ENCODE data around the gene OR12D3. TPM values are rescaled to one million over a fixed set of nuclear protein-coding genes. Genes with fewer than 3 reads are reported as not detected.
"Not testable (repeated sequence)": the region's sequence is repeated elsewhere in the genome, so short reads cannot be mapped to it uniquely, and the experiment has no call there.

Gene OR12D3
- total RNA-seq, 1 experiment from 2014 or later: not detected

DNA sequence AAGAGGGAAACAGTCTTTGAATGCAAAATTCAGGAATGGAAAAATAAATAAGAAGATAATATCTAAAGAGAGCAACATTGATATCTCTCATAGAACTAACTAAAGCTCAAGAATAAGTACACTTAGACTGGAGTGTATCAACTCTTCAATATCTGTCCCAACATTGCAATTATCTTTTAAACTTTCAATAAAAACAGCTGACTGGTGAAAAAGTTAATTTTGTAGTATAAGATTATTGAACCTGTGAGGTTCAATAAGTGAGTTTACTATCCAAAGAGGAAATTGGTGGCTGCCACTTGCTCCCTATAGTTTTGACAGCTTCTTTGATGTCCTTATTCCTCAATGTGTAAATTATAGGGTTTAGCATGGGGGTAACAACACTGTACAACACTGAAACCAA lies 20.1 kb downstream of the OR12D3 start:
- peaks cover 17% of the 10 kb centered on the region for H3K9me3 Mint-ChIP-seq
- ChIA-PET POLR2A (no interaction called here), CTCF (no interaction called here)
- no peak overlapping the region for H3K4me3 Mint-ChIP-seq
- no peak for TF ChIP-seq EMX1 (CRISPR knock-in tag; IDR thresholded peaks at IDR 0.05)
- no peak for TF ChIP-seq ZBTB21 (CRISPR knock-in tag; IDR thresholded peaks at IDR 0.05; ENCODE audit: borderline replicate concordance)
- TF ChIP-seq NFYB (CRISPR knock-in tag; conservative IDR thresholded peaks at IDR 0.05; ENCODE audit: low read depth): no peak
- TF ChIP-seq, protein P1, sequence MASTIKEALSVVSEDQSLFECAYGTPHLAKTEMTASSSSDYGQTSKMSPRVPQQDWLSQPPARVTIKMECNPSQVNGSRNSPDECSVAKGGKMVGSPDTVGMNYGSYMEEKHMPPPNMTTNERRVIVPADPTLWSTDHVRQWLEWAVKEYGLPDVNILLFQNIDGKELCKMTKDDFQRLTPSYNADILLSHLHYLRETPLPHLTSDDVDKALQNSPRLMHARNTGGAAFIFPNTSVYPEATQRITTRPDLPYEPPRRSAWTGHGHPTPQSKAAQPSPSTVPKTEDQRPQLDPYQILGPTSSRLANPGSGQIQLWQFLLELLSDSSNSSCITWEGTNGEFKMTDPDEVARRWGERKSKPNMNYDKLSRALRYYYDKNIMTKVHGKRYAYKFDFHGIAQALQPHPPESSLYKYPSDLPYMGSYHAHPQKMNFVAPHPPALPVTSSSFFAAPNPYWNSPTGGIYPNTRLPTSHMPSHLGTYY (CRISPR knock-in tag; IDR thresholded peaks at IDR 0.05): no peak
- TF ChIP-seq, protein P2, sequence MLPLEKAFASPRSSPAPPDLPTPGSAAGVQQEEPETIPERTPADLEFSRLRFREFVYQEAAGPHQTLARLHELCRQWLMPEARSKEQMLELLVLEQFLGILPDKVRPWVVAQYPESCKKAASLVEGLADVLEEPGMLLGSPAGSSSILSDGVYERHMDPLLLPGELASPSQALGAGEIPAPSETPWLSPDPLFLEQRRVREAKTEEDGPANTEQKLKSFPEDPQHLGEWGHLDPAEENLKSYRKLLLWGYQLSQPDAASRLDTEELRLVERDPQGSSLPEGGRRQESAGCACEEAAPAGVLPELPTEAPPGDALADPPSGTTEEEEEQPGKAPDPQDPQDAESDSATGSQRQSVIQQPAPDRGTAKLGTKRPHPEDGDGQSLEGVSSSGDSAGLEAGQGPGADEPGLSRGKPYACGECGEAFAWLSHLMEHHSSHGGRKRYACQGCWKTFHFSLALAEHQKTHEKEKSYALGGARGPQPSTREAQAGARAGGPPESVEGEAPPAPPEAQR (CRISPR knock-in tag; IDR thresholded peaks at IDR 0.05): no peak
- no peak for TF ChIP-seq MYBL2 (CRISPR knock-in tag; IDR thresholded peaks at IDR 0.05)
- no peak for TF ChIP-seq GABPB1 (CRISPR knock-in tag; IDR thresholded peaks at IDR 0.05)
- no peak for TF ChIP-seq FOXK1 (CRISPR knock-in tag; IDR thresholded peaks at IDR 0.05)
- TF ChIP-seq E2F4 (CRISPR knock-in tag; IDR thresholded peaks at IDR 0.05; ENCODE audit: borderline replicate concordance, low read depth): no peak
- TF ChIP-seq, protein P3, sequence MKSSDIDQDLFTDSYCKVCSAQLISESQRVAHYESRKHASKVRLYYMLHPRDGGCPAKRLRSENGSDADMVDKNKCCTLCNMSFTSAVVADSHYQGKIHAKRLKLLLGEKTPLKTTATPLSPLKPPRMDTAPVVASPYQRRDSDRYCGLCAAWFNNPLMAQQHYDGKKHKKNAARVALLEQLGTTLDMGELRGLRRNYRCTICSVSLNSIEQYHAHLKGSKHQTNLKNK (CRISPR knock-in tag; IDR thresholded peaks at IDR 0.05): no peak
- TF ChIP-seq ZNF416 (CRISPR knock-in tag; IDR thresholded peaks at IDR 0.05): no peak
- TF ChIP-seq IRF1 (CRISPR knock-in tag; IDR thresholded peaks at IDR 0.05): no peak
- no peak for TF ChIP-seq PRRX2 (CRISPR knock-in tag; IDR thresholded peaks at IDR 0.05)
- no peak for TF ChIP-seq TCF7 (CRISPR knock-in tag; IDR thresholded peaks at IDR 0.05; ENCODE audit: low read depth)
- TF ChIP-seq ZNF532 (CRISPR knock-in tag; IDR thresholded peaks at IDR 0.05; ENCODE audit: borderline replicate concordance): no peak
- no peak for TF ChIP-seq STAT6 (CRISPR knock-in tag; conservative IDR thresholded peaks at IDR 0.05; ENCODE audit: low read depth)
- H3K27ac Mint-ChIP-seq: no peak overlapping the region
- peaks cover 3% of the 10 kb centered on the region for H3K27me3 Mint-ChIP-seq (ENCODE audit: low read depth)
- peaks cover 9% of the 10 kb centered on the region for H3K4me1 Mint-ChIP-seq
- DNase-seq (ENCODE audit: low spot score): no peak
- H3K36me3 Mint-ChIP-seq: no peaks in the 10 kb centered on the region
- no peak for ATAC-seq

DNA sequence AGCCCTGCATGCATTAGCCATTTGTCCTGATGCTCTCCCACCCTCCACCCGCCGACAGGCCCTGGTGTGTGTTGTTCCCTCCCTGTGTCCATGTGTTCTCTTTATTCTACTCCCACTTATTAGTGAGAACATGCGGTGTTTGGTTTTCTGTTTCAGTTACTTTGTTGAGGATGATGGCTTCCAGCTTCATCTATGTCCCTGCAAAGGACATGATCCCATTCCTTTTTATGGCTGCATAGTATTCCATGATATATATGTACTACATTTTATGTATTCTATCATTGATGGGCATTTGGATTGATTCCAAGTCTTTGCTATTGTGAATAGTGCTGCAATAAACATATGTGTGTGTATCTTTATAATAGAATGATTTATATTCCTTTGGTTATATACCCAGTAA lies 25.7 kb downstream of the OR12D3 start:
- peaks cover 20% of the 10 kb centered on the region for H3K9me3 Mint-ChIP-seq
- DNase-seq (ENCODE audit: low spot score); H3K4me1 Mint-ChIP-seq; POLR2A ChIA-PET; ATAC-seq; CTCF ChIA-PET; H3K36me3 Mint-ChIP-seq; H3K4me3 Mint-ChIP-seq; H3K27me3 Mint-ChIP-seq (ENCODE audit: low read depth); H3K27ac Mint-ChIP-seq: not testable (repeated sequence)
